Measurements from ENCODE around the gene MCF2L2. TPM values are rescaled to one million over a fixed set of nuclear protein-coding genes. Genes with fewer than 3 reads are reported as not detected.

Gene MCF2L2
- total and polyA plus RNA-seq, 2 donors (not counting 1 experiment from before 2014, with no cell fraction given) = 0.03 to 1.6 TPM

DNA sequence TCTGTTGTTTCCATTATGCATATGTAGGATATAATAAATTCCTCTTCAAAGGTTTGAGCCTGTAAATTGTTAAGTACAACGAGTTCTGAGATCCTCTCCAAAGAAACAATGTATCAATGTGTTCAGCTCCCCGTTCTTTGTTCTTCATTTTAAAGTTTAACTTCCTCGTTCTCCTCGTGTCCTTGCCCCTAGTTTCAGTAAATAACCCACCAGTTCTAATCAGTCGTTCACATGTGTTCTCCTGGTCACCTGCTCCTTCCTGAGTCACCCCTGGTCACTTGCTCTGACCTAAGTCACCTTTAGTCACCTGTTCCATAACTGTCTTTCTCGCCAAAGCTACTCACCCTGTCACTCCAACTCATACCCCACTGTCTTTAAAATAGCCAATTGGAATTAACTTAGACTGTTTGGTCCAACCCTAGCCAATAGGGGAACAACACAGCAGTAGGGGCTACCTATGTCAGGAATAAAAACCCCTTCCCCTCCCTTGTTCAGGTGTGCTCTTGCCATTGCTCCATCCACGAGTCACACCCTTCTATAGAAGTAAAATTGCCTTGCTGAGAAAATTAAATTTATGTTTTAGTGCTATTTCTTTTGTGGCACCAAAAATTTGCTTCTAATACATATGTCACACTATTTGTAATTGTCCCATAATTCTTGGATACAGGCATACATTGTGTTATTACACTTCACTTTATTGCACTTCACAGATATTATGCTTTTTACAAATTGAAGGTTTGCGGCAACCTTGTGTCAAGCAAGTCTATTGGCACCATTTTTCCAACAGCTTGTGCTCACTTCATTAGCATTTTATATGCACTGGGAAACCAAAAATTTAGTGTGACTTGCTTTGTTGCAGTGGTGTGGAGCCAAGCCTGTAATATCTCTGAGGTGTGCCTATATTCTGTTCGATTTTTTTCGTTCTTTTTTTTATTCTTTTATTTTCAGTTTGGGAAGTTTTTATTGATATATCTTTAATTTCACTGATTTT lies 15.3 kb upstream of the MCF2L2 start:
- CTCF ChIA-PET = no interaction called here

More for the DNA sequence above, 15.3 kb upstream of the MCF2L2 start:
- Histone ChIP-seq H3K9me3 (ENCODE audit: control extremely low read depth in 1 of 3, control insufficient read depth in 2 of 3, insufficient read depth in 1 of 3, low read length in 2 of 3) (peaks cover 3 to 18% (median 10%) of the 10 kb centered on the region in 3 donors), H3K4me2 (replicated peaks; ENCODE audit: low read depth, low read length, poor library complexity, severe bottlenecking) (no peak overlapping the region), H3K4me1 (ENCODE audit: control insufficient read depth in 2 of 2, insufficient read depth in 2 of 2, low read length in 2 of 2) (peaks cover 8 to 10% of the 10 kb centered on the region in 2 donors), H4K20me1 (ENCODE audit: control insufficient read depth, insufficient read depth, low read length, poor library complexity, severe bottlenecking) (no peaks in the 10 kb centered on the region), H3K36me3 (replicated peaks in 1 of 2; ENCODE audit: control extremely low read depth in 1 of 2, control insufficient read depth in 1 of 2, extremely low read depth in 1 of 2, insufficient read depth in 2 of 2, low read length in 1 of 2) (no peaks in the 10 kb centered on the region), H3K4me3 (ENCODE audit: control extremely low read depth in 1 of 5, extremely low read depth in 1 of 5, insufficient read depth in 1 of 5, low read depth in 2 of 5, low read length in 4 of 5) (no peak overlapping the region), H3K27ac (ENCODE audit: low read length in 2 of 2) (no peak overlapping the region), H3K79me2 (ENCODE audit: control insufficient read depth, insufficient read depth, low read length) (no peaks in the 10 kb centered on the region), H2AFZ (ENCODE audit: insufficient read depth, low read depth, low read length, poor library complexity, severe bottlenecking) (no peak overlapping the region), H3K9ac (ENCODE audit: low read length) (no peak overlapping the region), H3K27me3 (replicated peaks in 1 of 4; ENCODE audit: control extremely low read depth in 1 of 4, control insufficient read depth in 3 of 4, insufficient read depth in 4 of 4, low read length in 3 of 4) (peaks cover 0 to 6% (median 0%) of the 10 kb centered on the region in 4 experiments)
- Mint-ChIP-seq H3K4me1 (peaks cover 17% of the 10 kb centered on the region), H3K27ac (no peak overlapping the region), H3K9me3 (ENCODE audit: insufficient read depth) (peaks cover 16% of the 10 kb centered on the region), H3K27me3 (no peaks in the 10 kb centered on the region), H3K4me3 (no peak overlapping the region)
- DNase-seq (no peak), ATAC-seq (ENCODE audit: low read depth) (no peak)
- TF ChIP-seq, protein P1, sequence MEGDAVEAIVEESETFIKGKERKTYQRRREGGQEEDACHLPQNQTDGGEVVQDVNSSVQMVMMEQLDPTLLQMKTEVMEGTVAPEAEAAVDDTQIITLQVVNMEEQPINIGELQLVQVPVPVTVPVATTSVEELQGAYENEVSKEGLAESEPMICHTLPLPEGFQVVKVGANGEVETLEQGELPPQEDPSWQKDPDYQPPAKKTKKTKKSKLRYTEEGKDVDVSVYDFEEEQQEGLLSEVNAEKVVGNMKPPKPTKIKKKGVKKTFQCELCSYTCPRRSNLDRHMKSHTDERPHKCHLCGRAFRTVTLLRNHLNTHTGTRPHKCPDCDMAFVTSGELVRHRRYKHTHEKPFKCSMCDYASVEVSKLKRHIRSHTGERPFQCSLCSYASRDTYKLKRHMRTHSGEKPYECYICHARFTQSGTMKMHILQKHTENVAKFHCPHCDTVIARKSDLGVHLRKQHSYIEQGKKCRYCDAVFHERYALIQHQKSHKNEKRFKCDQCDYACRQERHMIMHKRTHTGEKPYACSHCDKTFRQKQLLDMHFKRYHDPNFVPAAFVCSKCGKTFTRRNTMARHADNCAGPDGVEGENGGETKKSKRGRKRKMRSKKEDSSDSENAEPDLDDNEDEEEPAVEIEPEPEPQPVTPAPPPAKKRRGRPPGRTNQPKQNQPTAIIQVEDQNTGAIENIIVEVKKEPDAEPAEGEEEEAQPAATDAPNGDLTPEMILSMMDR (IDR thresholded peaks at IDR 0.05) = no peak
- no peak for TF ChIP-seq EZH2 (IDR thresholded peaks at IDR 0.05; ENCODE audit: borderline replicate concordance, insufficient read depth, low read depth, low read length, poor library complexity, severe bottlenecking)
- 58% methylated on average over 6 of the region's 10 CpGs for WGBS (ENCODE audit: insufficient coverage)
- POLR2A ChIA-PET = no interaction called here
- intact Hi-C loops (cut with micrococcal nuclease) = no loop called here

All from B cell (primary cell).